Left lung (tissue), 10 donors: Measurements from ENCODE around the gene DNAJC27. TPM values are rescaled to one million over a fixed set of nuclear protein-coding genes. Genes with fewer than 3 reads are reported as not detected.

Experiments
- ATAC-seq: fragments of 200-7000 bp; cut with Tn5 transposase; one replicate; pipeline ENCODE4 v1.9.1; 2020; ENCODE audit warnings: moderate library complexity
- DNase-seq, 4 donors: peaks; one replicate each; pipeline ENCODE4 v3.0.0-alpha.2; 2013 to 2020
- H3K27ac ChIP-seq, 2 donors: fragments of 200-600 bp; sonication (generic) in 1 of 2; one replicate each; pipeline versions ENCODE4 v1.5.0 to v1.8.0; 2020 to 2021
- H3K27me3 ChIP-seq, 2 donors: fragments of 200-600 bp; sonication (generic) in 1 of 2; one replicate each; pipeline versions ENCODE4 v1.5.0 to v1.8.0; 2020 to 2021
- H3K36me3 ChIP-seq, 2 donors: fragments of 200-600 bp; sonication (generic) in 1 of 2; one replicate each; pipeline versions ENCODE4 v1.5.0 to v1.8.0; 2020 to 2021
- H3K4me1 ChIP-seq, 2 donors: fragments of 200-600 bp; one replicate each; pipeline ENCODE4 v1.8.0; 2021
- H3K4me3 ChIP-seq, 2 donors: fragments of 200-600 bp; sonication (generic) in 1 of 2; one replicate each; pipeline versions ENCODE4 v1.5.0 to v1.8.0; 2020 to 2021; ENCODE audit warnings: mild to moderate bottlenecking in 1 of 2
- H3K9me3 ChIP-seq, 2 donors: fragments of 200-600 bp; sonication (generic) in 1 of 2; one replicate each; pipeline versions ENCODE4 v1.5.0 to v1.8.0; 2020 to 2021
- intact Hi-C, 2 donors: fragments of 100-400 bp; cut with DNase I; formaldehyde crosslinking; loops; one replicate each; pipeline versions ENCODE4 v1.11.2 to v1.14.2; 2022
- polyA plus RNA-seq, 6 donors: library from polyadenylated mRNA; unstranded; fragments of 120-200 nt; gene quantifications; one replicate each; pipeline ENCODE4 v1.2.1, GENCODE V29; 2013; ENCODE audit not compliant: insufficient read length in 6 of 6
- total RNA-seq, 2 donors: library from RNA; stranded (reverse); fragmentation: NEBNext Ultra II Directional; extraction: Animal tissue kit (Norgen Biotek cat#: 25700); gene quantifications; one replicate each; pipeline ENCODE4 v1.2.1, GENCODE V29; 2021
- TF ChIP-seq, protein P1 (sequence below), 2 donors: fragments of 200-600 bp; sonication (generic) in 1 of 2; IDR thresholded peaks; one replicate each; pipeline versions ENCODE4 v1.5.0 to v1.8.0; 2021; ENCODE audit warnings: antibody characterized with exemption in 2 of 2
- donor health status: DM: no; HTN: yes; CAD: no.
- donor health status: DM: no; HTN: no; CAD: no.

Gene DNAJC27
- total and polyA plus RNA-seq, 8 donors, result 4.9 to 11.9 (median 10.3) TPM

DNA sequence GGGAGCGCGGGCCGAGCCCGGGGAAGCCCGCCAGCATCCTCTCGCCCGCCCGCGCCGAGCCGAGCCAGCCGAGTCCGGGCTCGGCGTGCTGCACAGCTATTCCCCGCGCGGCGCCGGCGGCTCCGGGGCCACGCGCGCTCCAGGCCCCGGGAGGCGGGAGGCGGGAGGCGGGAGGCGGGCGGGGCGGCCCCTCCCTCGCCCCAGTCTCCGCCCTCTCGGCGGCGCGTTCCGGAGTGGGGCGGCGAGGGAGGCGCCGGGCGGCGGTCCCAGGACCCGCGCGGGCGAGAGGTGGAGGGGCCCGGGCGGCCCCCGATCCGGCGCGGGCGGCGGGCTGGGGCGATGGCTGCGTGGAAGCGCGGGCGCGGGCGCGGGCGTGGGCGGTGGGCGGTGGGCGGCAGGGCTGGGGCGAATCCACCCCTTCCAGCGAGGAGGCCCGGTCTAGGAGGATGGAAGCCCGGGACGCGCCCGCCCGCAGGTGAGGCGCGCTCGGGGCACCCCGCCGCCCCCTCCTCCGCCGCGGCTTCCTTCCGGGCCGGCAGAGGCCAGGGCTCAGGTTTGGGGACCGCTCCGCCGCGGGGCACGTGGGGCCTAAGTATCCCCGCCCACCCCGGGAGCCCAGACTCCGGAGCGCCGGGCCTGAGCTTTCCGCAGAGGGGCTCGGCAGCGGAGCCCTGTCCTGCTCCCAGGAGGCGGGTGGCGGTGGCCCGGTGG is 51.5 kb downstream of the DNAJC27 start, which contains the start of gene ADCY3:
TSS of gene ADCY3 (minus strand) at position 140 of the 711 bp plus-strand sequence. CDS start 1,250 bp downstream, outside the sequence.
- peaks cover 0 to 28% of the 10 kb centered on the region in 2 donors for H3K4me1 ChIP-seq
- peak within 1 kb of the TSS; percentile 42 to 57 for H3K4me3 ChIP-seq
- DNase-seq (peak; percentile 37 to 85 (median 57)), ATAC-seq (peak; percentile 77)
- H3K27me3 ChIP-seq, result peaks cover 0 to 39% of the 10 kb centered on the region in 2 donors
- H3K27ac ChIP-seq, result peak within 1 kb of the TSS in 1 of 2 donors; percentile 39
- intact Hi-C loops, result no loop called here
- no peaks in the 10 kb centered on the region for H3K36me3 ChIP-seq
- TF ChIP-seq, protein P1, sequence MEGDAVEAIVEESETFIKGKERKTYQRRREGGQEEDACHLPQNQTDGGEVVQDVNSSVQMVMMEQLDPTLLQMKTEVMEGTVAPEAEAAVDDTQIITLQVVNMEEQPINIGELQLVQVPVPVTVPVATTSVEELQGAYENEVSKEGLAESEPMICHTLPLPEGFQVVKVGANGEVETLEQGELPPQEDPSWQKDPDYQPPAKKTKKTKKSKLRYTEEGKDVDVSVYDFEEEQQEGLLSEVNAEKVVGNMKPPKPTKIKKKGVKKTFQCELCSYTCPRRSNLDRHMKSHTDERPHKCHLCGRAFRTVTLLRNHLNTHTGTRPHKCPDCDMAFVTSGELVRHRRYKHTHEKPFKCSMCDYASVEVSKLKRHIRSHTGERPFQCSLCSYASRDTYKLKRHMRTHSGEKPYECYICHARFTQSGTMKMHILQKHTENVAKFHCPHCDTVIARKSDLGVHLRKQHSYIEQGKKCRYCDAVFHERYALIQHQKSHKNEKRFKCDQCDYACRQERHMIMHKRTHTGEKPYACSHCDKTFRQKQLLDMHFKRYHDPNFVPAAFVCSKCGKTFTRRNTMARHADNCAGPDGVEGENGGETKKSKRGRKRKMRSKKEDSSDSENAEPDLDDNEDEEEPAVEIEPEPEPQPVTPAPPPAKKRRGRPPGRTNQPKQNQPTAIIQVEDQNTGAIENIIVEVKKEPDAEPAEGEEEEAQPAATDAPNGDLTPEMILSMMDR (IDR thresholded peaks at IDR 0.05), result no peak
- H3K9me3 ChIP-seq, result no peaks in the 10 kb centered on the region

DNA sequence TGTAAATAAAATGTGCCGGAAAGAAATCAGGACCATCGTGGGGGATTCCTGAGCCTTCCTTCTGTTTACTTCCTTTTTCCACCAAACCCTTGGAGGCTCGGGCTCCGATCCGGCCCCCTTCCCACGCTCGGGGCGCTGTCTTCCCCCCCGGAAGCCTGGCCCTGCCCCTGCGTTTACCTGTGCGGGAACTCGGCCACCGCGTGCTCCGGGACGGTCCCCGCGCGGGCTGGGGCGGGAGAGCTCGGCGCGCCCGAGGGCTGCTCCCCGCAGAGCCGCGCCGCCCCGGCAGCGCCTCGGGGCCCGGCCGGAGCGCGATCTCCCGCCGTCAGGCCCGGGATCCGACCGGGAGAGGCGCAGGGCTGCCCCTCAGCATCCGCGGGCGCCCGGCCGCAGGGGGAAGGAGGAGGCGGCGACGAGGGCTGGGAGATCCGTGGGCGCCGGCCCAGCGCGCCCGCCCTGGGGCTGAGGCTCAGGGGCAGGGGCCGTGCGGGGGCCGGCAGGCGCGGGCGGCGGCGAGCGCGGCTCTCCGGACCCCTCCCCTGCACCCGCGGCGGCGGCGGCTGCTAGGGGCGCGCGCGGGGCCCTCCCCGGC is 52.2 kb downstream of the DNAJC27 start:
- no peaks in the 10 kb centered on the region for H3K9me3 ChIP-seq
- H3K4me1 ChIP-seq, result peaks cover 0 to 28% of the 10 kb centered on the region in 2 donors

DNA sequence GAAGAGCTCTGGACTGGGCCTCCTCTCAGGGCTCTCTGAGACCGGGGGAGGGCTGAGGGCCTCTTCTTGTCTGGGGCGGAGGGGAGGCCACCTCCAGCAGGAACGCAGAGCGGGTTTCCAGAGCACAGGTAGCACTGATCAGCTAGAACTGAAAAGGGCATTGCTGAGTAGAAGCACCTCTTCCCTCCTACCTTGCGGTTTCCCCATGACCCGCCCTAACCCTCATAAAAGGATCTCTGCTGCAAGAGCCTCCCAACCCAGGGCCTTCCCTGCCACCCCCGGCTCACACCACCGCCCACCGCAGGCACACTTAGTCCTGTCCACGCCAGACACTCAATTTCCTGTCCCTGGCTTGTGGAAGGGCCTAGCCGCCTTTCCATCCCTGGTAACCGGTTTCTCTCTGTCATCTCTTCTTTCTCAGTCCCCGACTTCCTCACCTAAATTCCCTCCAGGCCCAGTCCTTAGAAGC is 52.7 kb downstream of the DNAJC27 start:
- no peaks in the 10 kb centered on the region for H3K36me3 ChIP-seq
- H3K27me3 ChIP-seq, result peaks cover 0 to 39% of the 10 kb centered on the region in 2 donors
- no peaks in the 10 kb centered on the region for H3K9me3 ChIP-seq
- ATAC-seq, result peak; percentile 18
- peaks cover 0 to 28% of the 10 kb centered on the region in 2 donors for H3K4me1 ChIP-seq
- H3K27ac ChIP-seq, result peak overlapping the region in 1 of 2 donors; percentile 39
- intact Hi-C loops, result no loop called here
- DNase-seq, result peak in 1 of 4 donors; percentile 15
- peak overlapping the region; percentile 36 to 57 for H3K4me3 ChIP-seq
- TF ChIP-seq, protein P1 (IDR thresholded peaks at IDR 0.05), result no peak

More for the DNA sequence above, 52.2 kb downstream of the DNAJC27 start:
- ATAC-seq (peak; percentile 26), DNase-seq (peak in 2 of 4 donors; percentile 36 to 83)
- intact Hi-C loops, result no loop called here
- TF ChIP-seq, protein P1 (IDR thresholded peaks at IDR 0.05), result no peak
- peak overlapping the region in 1 of 2 donors; percentile 39 for H3K27ac ChIP-seq
- H3K36me3 ChIP-seq, result no peaks in the 10 kb centered on the region
- H3K27me3 ChIP-seq, result peaks cover 0 to 39% of the 10 kb centered on the region in 2 donors
- peak overlapping the region; percentile 36 to 57 for H3K4me3 ChIP-seq

DNA sequence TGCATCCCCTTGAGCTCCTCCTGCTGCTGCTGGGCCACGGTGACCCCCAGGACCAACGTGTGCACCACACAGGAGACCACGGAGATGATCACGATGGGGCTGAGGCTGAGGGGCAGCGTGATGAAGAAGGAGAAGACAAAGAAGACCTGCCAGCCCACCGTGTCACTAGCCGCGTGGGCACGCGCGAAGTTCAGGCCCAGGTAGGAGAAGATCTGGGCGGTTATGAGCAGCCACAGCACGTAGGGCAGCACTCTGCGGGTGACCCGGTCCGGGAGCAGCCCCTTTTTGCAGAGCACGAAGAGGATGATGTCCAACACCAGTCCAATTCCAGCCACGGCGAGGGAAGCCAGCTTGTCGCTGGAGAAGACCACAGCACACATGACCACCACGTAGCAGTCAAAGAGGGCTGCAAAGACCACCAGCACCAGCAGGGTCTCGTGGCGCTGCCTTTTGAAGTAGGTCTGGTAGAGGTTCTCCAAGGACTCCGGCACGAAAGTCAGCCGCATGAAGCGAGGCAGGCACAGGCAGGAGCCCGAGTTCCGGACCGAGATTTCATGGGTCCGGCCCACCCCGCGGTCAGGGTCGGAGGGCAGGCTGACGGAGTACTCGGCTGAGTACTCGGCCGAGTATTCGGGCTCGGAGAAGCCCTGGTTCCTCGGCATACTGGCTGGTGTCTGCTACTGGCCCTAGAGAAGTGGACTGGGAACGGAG is 53.3 kb downstream of the DNAJC27 start:
- Histone ChIP-seq H3K27ac (no peak overlapping the region), H3K27me3 (peaks cover 0 to 39% of the 10 kb centered on the region in 2 donors)
- ATAC-seq, result no peak

More for the DNA sequence above, 53.3 kb downstream of the DNAJC27 start:
- intact Hi-C loops, result no loop called here
- peaks cover 0 to 28% of the 10 kb centered on the region in 2 donors for H3K4me1 ChIP-seq
- no peaks in the 10 kb centered on the region for H3K36me3 ChIP-seq
- H3K4me3 ChIP-seq, result peak overlapping the region; percentile 36 to 57
- no peak for DNase-seq
- TF ChIP-seq, protein P1 (IDR thresholded peaks at IDR 0.05), result no peak
- H3K9me3 ChIP-seq, result no peaks in the 10 kb centered on the region
